CMK (cell line): ENCODE results near the gene TRABD2A.
"Not testable (repeated sequence)": the region's sequence is repeated elsewhere in the genome, so short reads cannot be mapped to it uniquely, and the experiment has no call there.

ENCODE experiments used
- DNase-seq: peaks from one replicate; pipeline ENCODE4 v3.0.0-alpha.2; 2010; ENCODE audit warnings: low read depth

Gene TRABD2A

GRCh38 chr2:84879584-84880394, 1.1 kb downstream of the TRABD2A start:
- DNase-seq = no peak

DNA sequence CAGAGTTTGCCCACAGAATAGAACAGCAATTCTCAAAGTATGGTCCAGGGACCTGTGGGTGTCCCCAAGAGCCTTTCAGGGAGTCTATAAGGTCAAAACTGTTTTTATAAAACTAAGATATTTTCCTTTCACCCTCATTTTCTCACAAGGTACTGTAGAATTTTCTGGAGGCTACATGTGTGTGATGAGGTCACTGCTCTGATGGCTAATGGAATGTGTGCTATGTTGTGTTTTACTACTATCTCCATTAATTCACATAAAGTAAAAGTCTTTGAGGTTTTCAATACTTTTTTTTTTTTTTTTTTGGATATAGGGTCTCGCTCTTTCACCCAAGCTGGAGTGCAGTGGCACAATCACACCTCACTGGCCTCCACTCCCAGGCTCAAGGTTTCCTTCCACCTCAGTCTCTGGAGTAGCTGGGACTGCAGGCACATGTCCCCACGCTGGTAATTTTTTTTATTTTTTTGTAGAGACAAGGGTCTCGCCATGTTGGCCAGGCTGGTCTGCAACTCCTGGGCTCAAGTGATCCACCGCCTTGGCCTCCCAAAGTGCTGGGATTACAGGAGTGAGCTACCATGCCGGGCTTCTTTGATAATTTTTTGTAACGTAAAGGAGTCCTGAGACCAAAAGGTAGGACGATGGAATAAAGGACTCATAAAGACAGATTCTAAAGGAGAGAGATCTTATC, 1.8 kb downstream of the TRABD2A start:
- DNase-seq = no peak

GRCh38 chr2:84878459-84878858, 2.4 kb downstream of the TRABD2A start:
- no peak for DNase-seq

GRCh38 chr2:84876369-84876768, 4.5 kb downstream of the TRABD2A start:
- no peak for DNase-seq

- DNase-seq = not testable (repeated sequence)
These were observed 5.3 kb downstream of the TRABD2A start for GRCh38 chr2:84875619-84876018.

GRCh38 chr2:84875213-84875560, 5.7 kb downstream of the TRABD2A start:
- DNase-seq = no peak

GRCh38 chr2:84874381-84875212, 6.3 kb downstream of the TRABD2A start:
- DNase-seq = no peak

- no peak for DNase-seq
These were observed 7.5 kb downstream of the TRABD2A start for GRCh38 chr2:84873350-84873749.

- DNase-seq = not testable (repeated sequence)
These were observed 8.2 kb downstream of the TRABD2A start for GRCh38 chr2:84872691-84873090.

DNA sequence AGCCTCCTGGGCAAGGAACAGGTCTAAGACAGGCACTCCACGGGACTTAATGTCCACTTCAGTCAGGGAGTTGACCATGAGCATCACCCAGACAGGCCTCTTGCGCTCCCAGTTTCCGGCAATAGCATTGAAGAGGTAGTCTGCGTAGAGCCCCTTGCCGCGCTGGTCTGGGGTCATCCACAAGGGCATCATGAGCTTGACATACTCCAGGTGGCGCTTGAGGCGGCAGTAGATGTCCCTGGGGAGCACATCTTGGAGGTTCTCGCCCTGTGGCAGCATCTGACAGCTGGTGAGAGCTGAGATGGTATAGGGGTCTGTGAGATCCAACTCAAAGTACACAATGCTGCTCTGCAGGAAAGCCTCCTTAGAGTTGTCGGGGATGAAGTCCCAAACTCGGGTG, 10.6 kb downstream of the TRABD2A start:
- DNase-seq = no peak

DNA sequence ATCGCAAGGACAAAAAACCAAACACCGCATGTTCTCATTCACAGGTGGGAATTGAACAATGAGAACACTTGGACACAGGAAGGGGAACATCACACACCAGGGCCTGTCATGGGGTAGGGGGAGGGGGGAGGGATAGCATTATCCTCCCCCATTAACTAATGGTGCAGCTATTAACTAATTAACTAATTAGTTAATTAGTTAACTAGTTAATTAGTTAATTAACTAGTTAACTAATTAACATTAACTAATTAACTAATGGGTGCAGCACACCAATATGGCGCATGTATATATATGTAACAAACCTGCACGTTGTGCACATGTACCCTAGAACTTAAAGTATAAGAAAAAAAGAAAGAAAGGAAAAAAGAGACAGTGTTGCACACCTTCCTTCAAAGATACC, 12.6 kb downstream of the TRABD2A start:
- DNase-seq = not testable (repeated sequence)

GRCh38 chr2:84866122-84866521, 14.8 kb downstream of the TRABD2A start:
- DNase-seq = no peak

DNA sequence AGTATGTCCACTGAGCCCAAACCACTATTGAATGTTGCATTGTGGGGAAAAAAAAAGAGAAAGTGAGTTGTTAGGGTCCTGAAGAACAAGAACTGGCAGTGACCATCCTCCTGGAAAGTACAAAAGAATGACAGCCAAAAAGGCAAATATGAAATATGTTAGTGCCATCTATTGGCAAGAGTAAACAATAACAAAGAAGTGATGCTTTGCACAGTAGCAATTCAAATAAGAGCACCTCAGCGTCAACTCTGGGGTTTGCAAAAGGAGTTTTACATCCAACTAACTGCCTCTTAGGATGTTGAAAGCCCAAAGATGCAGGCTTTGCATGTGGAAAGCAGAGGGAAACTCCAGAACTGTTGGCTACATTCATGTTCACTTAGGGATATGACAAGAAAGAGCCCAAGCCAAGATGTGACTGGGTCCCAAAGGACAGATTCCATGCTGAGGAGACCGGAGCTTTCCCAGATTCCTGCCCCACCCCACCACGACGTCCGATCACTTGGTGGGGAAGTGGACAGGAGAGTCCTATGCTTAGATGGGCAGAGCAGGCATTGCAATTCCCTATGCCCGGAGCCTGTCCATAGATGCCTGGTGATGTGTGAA, 15.6 kb downstream of the TRABD2A start:
- DNase-seq = no peak

DNA sequence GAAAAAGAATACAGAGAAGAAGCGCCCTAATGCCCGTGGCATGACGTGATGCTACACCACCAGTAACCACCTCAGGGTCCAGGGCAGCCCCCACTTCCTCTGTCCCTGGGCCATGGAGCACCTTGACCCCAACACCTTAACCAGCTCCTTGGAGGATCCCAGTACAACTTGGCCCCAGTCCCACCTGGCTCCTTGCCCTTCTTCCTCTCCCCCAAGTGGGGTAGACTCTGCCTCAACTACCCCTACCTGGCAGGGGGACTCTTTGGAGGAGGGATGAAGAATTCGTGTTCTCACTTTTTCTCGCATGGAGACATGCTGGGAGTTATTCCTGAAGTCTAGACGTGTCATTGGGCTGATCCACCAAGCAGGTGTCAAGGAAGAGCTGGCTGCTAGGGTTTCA, 18.9 kb downstream of the TRABD2A start:
- DNase-seq = no peak

DNA sequence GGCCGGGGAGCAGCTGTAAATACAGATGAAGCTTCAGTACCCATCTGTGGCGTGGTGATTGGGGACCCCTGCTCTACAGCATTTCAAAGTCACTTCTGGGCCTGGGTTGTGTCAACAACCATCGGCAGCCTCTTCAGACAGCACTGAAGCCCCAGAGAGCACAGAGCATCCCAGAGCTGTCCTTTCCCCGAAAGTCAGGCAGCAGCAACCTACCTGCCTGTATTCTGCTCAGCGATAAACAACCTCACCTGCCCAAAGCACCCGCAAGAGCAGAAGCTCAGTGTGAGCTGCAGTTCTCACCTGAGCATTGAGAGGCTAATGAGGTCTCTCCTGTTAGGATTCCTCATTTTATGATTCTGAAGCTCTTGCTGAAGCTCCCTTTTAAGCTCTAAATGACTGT, 19.3 kb downstream of the TRABD2A start:
- no peak for DNase-seq

DNA sequence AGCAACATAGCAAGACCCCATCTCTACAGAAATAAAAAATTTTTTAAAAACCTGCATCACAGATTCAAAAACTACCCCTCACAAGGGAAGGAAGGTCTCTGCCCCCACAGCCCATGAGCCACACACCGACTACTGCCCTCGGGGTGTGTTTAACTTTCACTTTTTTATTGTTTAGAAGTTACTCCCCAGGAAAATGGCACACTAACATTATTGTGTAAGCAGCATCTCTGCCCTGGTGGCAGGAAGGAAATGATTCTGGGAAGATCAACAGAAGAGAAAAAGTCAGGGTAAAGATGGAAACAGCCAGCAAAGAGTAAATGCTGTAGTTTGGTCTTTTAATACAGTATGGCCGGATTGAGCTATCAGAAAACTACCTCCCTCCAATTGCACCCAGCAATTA, 21.9 kb downstream of the TRABD2A start:
- no peak for DNase-seq

DNA sequence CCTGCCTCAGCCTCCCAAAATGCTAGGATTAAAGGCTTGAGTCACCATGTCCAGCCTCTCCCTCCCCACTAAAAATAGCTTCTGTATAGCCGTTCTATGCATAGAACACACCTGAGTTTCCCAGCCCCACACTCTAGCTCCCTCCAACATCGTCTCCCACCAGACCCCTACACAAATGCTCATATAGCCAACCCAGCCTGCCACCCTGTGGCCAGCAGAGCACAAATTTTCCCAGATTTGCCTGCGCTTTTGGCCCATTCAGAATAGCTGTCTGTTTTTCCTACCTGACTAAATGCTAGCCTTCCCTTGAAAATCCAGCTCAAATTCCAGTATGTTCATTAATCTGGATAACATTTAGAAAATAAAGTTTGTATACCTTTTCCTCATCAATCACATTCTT, 22.8 kb downstream of the TRABD2A start:
- DNase-seq = no peak

DNA sequence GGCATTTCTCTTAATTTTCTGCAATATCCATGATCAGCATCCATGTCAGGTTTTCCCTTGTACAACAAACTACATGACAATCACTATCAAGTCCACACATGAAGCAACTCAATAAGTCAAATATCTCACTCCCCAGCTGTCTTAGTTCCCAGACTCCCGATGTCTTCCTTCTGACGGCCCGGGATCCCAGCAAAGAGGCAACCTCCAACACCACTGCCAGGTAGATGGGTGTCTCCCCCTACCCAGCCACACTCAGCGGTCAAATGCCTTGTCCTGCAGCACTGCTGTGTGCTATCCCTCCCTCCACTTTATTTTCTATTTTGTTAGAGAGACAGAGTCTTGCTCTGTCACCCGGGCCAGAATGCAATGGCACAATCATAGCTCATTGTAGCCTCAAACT, 23.3 kb downstream of the TRABD2A start:
- no peak for DNase-seq

GRCh38 chr2:84856787-84857186, 24.1 kb downstream of the TRABD2A start:
- no peak for DNase-seq

DNA sequence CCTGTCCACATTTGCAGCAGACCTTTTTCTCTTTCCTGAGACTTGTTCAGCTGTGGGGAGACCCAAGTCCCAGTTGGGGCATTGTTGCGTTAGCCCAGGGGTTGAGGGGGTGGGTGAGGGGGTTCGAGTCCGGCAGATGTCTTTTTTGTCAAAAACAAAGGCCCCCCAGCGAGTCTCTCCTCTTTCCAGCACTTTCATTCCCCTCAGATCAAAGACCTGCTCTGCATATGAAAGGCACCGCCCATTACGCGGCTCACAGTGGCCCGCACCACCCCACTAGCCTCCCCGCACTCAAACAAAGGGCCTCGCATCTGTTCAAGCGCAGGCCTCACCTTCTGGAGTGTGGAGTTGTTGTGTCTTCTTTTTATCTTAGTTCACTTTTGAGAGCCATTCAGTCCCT, 25.2 kb downstream of the TRABD2A start:
- no peak for DNase-seq

DNA sequence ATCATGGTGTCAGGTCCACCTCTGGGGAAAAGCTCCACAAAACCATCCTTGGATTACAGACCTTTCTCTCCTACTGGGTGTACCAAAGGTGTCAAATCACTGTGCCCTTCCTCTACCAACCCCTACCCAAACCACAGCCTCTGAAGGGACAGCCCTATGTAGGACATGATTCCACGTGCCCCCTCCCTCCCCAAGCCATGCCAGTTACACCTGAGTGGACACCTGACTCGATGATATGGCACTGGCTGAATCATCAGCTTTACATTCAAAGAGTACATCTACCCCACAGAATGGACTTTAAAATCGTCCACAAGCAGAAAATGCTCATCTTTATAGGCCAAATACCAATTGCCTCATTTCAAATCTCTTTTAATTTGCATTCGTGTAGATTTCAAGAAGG, 26.0 kb downstream of the TRABD2A start:
- DNase-seq = no peak

DNA sequence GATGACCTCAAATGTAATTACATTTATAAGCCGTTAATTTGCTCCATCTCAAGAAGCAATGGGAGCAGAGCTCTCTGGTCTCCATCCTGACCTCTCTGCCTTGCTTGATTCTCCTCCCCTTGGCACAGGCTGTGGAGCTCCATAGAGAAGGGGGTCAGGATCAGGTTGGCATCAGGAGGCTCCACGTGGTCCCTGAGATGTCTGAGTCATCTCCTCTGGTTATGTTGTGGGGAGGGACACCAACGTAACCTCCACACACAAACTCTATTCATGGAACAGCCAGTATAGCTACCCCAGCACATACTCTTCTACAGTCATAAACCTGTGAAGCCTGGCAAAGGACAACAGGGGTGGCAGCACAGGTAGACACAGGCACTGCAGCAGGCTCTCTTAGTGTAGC, 29.0 kb downstream of the TRABD2A start:
- no peak for DNase-seq
